GM19351 (cell line): ENCODE data around the gene ELP1.
"Not testable (repeated sequence)": the region's sequence is repeated elsewhere in the genome, so short reads cannot be mapped to it uniquely, and the experiment has no call there.

Source experiments
- ATAC-seq: cut with Tn5 transposase; IDR thresholded peaks from one replicate; pipeline ENCODE4 v1.9.1; 2021; ENCODE audit warnings: mild to moderate bottlenecking, moderate library complexity; ENCODE audit not compliant: unreplicated experiment

Gene ELP1

DNA sequence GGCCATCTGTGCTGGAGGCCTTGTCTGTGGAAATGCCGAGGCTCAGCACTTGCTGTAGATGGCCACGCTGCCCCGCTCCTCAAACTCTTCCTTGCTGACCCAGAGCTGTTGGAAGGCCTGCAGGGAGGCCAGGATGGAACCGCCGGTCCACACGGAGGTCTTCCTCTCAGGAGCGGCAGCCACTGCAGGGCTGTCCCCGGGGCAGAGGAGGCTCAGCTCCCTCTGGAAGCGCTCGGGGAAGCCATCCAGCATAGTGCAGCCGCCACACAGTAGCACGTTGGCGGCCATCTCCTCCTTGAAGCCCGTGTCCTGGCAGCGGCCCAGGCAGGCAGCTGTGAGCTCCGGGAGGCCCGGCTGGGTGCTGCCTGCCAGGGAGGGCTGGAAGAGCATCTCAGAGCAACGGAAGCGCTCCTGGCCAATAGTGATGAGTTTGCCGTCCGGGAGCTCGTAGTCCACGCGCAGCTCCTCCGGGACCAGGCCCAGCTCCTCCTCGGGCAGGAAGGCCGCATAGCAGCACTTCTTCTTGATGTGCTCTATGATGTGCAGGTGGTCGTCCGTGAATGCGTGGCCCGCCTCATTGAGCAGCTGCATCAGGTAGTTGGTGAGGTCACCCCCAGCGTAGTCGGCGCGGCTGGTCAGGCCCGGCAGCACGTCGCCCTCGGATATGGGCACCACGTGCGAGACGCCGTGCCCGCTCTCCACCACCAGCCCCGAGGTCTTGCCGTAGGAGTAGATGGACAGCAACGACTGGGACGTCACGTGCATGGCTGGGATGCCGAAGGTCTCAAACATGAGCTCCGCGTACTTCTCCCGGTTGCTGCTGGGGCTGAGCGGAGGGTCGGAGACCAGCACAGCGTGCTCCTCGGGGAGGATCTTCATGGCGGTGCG is 79.0 kb downstream of the ELP1 start:
- no peak for ATAC-seq

DNA sequence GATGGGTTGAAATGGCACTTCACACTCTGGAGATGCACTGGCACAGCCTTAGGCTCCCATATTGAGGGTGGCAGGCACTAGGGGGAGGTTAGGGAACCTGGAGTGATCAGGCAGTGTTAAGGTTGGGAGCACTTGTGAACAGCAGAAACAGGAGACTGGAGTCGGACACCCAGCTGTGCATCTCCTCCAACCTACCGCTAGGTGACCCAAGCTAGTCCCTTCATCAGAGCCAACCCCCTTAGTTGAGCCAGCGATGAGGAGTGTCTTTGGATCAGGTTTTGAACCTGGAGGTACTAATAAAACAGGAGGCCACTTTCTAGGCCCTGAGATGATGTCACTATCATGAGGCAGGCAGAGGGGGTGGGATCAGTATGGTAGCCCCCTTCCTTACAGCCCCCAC is 79.8 kb downstream of the ELP1 start:
- no peak for ATAC-seq

DNA sequence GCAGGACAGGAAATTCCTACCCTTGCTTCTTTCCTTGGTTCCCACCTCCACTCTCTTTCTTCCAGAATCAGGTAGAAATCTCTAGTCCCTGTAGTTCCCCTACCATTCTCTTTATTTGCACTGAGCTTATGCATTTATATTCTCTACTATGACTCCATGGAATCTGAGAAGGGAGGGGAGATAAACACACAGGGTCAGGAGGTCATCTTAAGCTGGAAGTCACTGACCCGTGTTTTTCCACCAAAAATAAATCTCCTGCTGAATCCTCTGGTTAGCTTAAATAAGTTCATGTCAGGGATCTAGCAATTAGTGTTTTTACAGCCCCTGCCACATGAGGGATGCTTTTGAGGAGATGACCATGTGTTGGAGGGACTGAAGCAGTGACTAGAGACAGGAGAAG is 81.8 kb downstream of the ELP1 start:
- no peak for ATAC-seq

DNA sequence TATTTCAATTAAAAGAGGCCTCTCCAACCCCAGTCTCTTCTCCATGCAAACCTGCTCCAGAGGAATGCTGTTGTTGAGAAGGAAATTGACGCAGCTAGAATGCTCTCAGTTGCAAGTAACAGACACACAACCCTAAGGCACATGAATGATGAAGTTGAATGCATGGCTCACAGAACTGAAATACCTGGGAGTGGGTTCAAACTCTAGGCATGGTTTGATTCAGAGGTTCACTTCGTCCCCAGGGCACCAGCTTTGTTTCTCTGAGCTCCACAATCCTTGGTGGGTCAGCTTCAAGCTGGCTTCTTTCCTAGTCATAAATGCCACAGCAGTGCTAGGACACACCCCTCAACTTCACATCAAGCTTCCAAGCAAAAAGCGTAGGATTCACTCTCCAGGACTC is 82.8 kb downstream of the ELP1 start:
- ATAC-seq: no peak

- no peak for ATAC-seq
These were observed 83.5 kb downstream of the ELP1 start for GRCh38 chr9:108850293-108850897.

GRCh38 chr9:108848296-108848695 is 85.6 kb downstream of the ELP1 start:
- ATAC-seq: not testable (repeated sequence)

GRCh38 chr9:108845947-108846346 is 88.0 kb downstream of the ELP1 start:
- ATAC-seq: no peak

DNA sequence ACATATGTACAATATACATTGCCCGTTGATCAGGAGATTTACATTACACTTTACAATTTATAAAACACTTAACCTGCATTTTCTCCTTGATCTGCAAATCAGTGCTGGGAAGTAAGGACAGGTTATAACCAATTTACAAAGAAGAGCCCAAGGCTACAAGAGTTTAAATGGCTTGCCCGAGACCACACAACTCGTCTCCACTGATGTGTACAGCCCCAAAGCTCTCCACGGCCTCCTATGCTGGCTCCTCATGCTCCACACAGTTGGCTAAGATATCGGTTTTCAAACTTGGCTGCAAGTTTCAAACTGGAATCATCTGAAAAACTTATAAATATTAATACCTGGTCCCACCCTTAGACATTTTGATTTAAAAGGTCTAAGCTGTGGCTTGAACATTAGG is 88.4 kb downstream of the ELP1 start:
- ATAC-seq: no peak

DNA sequence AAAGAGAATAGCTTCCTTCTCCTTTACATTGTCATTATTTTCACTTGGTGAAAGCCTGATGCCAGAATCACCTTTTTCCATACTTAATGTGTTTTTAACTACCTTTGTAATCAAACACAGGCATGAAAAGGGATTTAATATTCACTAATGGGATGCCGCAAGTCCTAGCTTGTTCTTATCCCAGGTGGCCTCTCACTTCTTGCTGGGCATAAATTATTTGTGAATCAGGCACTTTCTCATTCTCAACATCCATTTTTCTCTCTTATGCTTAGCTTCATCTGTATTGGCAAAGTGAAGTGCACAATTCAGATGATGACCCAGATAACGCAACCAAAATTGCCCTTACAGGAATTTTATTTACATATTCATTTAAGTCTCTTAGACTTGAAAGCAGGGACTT is 89.1 kb downstream of the ELP1 start:
- ATAC-seq: no peak

- no peak for ATAC-seq
These were observed 89.5 kb downstream of the ELP1 start for GRCh38 chr9:108844391-108844790.

- no peak for ATAC-seq
These were observed 91.2 kb downstream of the ELP1 start for GRCh38 chr9:108842610-108843295.

GRCh38 chr9:108839561-108839960 is 94.4 kb downstream of the ELP1 start:
- not testable (repeated sequence) for ATAC-seq

DNA sequence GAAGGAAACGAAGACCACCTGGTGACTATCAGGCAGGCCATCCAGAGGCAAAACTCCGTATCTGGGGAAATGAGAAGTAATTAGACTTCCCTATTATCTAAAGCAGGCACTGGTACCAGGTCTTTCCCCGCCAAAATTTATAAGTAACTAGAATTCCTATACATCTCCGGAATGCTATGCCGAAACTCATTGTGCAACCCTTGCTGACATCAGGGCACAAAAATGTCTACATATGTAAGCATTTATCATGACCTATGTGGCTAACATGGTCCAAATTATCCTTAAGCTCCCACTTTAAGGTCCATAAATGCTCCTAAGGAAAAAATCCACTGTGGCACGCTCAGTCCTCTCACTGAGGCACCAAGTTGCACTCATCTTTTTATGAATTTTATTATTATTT is 95.9 kb downstream of the ELP1 start:
- ATAC-seq: no peak

DNA sequence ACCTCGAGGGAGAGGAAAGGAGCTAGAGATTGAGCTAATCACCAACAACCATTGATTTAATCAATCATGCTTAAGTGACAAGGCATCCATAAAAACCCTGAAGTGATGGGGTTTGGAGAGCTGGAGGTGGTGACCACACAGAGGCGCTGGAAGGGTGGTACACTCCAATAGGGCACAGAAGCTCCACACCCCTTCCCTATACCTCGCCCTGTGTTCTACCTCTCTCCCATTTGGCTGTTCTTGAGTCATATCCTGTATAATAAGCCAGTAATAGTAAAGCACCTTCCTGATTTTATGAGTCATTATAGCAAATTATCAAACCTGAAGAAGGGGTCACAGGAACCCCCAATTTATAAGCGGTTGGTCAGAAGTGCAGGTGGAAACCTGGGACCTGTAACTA is 96.4 kb downstream of the ELP1 start:
- no peak for ATAC-seq

GRCh38 chr9:108836781-108837180 is 97.1 kb downstream of the ELP1 start:
- ATAC-seq: no peak

DNA sequence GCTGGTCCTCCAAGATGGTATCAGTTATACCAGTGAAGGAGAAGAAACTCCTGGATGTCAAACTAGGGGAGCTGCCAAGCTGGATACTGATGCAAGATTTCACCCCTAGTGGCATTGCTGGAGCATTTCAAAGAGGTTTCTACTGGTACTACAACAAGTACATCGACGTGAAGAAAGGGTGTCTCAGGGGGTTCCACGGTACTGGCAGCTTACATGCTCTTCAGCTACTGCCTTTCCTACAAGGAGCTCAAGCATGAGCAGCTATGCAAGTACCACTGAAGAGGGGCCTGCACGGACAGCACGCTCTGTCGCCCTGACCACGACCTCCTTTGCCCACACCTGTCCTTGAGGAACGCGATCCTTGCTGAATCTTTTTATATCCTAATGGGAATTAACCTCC is 97.6 kb downstream of the ELP1 start:
- ATAC-seq: no peak

- no peak for ATAC-seq
These were observed 98.1 kb downstream of the ELP1 start for GRCh38 chr9:108835831-108836230.

GRCh38 chr9:108834959-108835665 is 98.8 kb downstream of the ELP1 start:
- no peak for ATAC-seq

- ATAC-seq: no peak
These were observed 101.8 kb downstream of the ELP1 start for GRCh38 chr9:108832179-108832500.

- ATAC-seq: no peak
These were observed 102.3 kb downstream of the ELP1 start for GRCh38 chr9:108831496-108832178.

DNA sequence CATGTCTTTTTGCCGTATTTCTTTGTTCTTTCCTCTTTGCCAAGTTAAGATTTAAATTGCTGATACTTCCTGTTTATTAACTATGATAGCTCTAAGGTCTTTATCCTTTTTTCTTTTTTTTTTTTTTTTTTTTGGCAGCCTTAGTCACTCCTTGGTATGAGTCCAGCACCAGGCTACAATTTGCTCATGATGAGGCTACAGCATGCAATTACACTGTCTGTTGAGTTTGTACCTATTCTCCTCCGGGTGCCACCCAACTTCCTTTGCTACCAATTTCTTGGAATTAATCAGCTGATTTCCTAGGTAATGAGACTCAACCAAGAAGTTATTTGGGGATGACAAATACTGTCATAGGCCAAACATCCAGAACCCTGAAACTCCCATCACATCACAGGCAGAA is 103.7 kb downstream of the ELP1 start:
- no peak for ATAC-seq
